ENCODE results near the gene ZFTA.
"Not testable (repeated sequence)": the region's sequence is repeated elsewhere in the genome, so short reads cannot be mapped to it uniquely, and the experiment has no call there.

Gene ZFTA

DNA sequence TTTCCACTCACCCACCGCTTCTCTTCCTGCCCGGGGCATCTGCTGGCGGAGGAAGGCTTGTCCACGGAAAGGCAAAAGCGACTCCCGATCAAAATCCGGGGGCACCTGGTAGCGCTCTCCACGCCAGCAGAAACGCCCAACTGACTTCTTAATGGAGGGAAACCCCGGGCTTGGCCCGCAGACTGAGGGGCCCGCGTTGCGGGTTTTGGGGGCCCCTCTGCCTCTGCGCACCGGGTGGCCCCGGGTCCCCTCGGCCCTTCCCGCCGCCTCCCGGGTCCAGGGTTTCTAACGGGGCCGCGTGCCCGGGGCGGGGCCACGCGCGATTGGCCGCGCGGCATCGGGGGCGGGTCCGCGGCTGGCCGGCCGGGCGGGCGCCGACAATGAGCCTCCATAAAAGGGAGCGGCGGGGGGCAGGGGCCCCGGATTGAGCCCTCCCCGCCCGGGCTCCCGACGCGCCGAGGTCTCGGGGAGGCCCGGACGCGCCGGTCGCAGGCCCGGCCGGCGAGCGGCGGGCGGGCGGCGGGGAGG lies 44.5 kb upstream of the ZFTA start, which contains the start of gene SPINDOC:
Gene SPINDOC (plus strand): TSS at position 422 of the 528 bp plus-strand sequence. CDS start 231 bp downstream, outside the sequence.
- TF ChIP-seq, protein P1, sequence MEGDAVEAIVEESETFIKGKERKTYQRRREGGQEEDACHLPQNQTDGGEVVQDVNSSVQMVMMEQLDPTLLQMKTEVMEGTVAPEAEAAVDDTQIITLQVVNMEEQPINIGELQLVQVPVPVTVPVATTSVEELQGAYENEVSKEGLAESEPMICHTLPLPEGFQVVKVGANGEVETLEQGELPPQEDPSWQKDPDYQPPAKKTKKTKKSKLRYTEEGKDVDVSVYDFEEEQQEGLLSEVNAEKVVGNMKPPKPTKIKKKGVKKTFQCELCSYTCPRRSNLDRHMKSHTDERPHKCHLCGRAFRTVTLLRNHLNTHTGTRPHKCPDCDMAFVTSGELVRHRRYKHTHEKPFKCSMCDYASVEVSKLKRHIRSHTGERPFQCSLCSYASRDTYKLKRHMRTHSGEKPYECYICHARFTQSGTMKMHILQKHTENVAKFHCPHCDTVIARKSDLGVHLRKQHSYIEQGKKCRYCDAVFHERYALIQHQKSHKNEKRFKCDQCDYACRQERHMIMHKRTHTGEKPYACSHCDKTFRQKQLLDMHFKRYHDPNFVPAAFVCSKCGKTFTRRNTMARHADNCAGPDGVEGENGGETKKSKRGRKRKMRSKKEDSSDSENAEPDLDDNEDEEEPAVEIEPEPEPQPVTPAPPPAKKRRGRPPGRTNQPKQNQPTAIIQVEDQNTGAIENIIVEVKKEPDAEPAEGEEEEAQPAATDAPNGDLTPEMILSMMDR (IDR thresholded peaks at IDR 0.05; ENCODE audit: low read depth, low read length): no peak

DNA sequence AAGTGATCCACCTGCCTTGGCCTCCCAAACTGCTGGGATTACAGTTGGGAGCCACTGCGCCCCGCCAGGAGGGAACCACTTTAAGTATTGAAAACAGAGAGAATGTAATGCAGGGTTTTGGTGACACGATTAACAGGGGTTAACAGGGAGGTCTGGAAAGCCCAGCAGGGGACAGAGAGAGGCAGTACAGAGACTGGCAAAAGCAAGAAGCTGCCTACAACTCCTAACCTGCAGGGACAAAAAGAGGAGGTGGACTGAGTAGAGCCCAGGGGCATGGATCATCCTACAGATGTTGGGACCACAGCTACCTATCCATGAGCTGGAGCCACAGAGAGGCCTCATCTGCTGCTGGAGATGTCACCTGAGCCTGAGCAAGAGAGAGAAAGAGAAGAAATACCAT lies 42.9 kb upstream of the ZFTA start:
- TF ChIP-seq, protein P1 (IDR thresholded peaks at IDR 0.05; ENCODE audit: low read depth, low read length): no peak
- H3K4me3 ChIP-seq (ENCODE audit: low read depth, low read length): no peak overlapping the region

More for the DNA sequence above, 44.5 kb upstream of the ZFTA start, which contains the start of gene SPINDOC:
- H3K4me3 ChIP-seq (ENCODE audit: low read depth, low read length): peak within 1 kb of the TSS; percentile 91

DNA sequence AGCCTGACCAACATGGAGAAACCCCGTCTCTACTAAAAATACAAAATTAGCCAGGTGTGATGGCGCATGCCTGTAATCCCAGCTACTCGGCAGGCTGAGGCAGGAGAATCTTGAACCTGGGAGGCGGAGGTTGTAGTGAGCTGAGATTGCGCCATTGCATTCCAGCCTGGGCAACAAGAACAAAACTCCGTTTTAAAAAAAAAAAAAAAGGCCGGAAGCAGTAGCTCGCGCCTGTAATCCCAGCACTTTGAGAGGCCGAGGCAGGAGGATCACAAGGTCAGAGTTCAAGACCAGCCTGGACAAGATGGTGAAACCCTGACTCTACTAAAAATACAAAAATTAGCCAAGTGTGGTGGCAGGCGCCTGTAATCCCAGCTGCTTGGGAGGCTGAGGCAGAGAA lies 41.8 kb upstream of the ZFTA start:
- H3K4me3 ChIP-seq (ENCODE audit: low read depth, low read length): not testable (repeated sequence)

DNA sequence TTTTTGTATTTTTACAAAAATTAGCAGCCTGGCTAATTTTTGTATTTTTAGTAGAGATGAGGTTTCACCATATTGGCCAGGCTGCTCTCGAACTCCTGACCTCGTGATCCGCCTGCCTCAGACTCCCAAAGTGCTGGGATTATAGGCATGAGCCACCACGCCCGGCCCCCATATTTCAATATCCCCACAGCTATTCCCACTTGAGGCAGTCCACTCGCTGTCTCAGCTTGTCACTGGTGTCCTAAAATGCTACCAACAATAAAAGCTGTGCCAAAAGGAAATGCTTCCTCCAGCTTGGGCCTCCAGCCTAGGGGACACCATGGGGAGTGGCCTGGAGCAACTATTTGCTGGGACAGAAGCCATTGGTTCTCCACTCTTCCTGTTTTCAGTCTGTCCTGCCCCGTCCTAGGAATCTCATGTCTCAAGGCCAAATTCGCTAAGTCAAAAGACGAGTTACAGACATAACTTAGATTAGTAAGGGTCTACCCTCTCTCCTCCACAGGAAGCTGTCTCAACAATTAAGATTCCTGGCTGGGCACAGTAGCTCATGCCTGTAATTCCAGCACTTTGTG lies 37.4 kb upstream of the ZFTA start:
- TF ChIP-seq, protein P1 (IDR thresholded peaks at IDR 0.05; ENCODE audit: low read depth, low read length): no peak
- no peak overlapping the region for H3K4me3 ChIP-seq (ENCODE audit: low read depth, low read length)

DNA sequence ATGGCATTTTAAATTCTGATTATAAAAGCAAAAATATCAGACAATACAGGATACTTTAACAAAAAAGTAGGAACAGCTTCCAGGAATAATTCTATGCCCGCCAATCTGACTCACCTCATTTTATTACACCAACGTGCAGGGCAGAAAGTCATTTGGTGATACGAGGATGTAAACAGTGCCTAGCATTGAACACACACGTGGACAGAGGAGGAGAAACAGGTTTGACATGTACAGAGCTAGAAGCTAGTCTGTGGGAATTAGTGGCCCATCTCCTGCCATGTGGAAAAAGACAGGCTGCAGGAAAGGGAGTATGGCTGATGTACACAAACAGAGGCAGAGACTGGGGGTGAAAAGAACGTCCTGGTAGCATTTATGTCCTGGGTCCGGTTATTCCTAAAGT lies 35.7 kb upstream of the ZFTA start:
- TF ChIP-seq, protein P1 (IDR thresholded peaks at IDR 0.05; ENCODE audit: low read depth, low read length): no peak
- H3K4me3 ChIP-seq (ENCODE audit: low read depth, low read length): no peak overlapping the region

DNA sequence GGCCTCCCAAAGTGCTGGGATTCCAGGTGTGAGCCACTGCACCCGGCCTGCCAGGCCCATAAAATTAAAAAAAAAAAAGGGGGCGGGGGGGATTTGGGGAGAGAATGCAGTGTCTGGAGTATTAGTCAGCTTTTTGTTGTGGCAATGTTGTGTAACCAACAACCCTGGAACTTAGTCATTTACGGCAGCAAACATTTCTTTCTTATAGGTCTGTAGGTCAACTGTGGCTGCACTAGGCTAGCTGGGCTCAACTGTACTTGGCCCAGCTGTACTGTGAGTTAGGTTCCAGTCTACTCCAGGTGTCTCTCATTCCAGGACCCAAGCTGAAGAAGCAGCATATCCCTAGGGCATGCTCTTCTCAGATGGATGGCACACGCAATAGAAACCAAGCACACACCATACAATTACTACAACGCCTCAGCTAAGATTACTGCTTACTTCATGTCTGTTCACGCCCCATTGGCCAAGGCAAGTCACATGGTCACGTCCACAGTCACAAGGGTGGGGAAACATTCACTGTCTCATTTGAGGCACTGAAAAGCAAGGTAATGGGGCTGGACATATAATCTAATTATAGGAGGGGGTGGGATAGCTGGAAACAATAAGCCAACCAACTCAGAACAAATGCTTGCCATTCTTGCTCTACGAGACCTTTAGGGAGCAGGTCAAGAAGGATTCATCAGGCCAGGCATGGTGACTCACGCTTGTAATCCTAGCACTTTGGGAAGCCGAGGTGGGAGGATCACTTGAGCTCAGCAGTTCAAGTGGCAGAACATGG lies 34.3 kb upstream of the ZFTA start:
- H3K4me3 ChIP-seq (ENCODE audit: low read depth, low read length): no peak overlapping the region
- TF ChIP-seq, protein P1 (IDR thresholded peaks at IDR 0.05; ENCODE audit: low read depth, low read length): no peak

DNA sequence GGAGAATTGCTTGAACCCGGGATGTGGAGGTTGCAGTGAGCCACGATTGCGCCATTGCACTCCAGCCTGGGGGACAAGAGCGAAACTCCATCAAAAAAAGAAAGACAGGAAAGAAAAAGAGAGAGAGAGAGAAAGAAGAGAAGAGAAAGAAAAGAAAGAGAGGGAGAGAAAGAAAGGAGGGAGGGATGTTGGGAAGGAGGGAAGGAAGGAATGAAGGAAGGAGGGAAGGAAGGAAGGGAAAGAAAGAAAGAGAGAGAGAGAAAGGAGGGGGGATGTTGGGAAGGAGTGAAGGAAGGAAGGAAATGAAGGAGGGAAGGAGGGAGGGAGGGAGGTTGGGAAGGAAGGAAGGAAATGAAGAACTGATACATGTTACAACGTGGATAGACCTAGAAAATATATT lies 32.3 kb upstream of the ZFTA start:
- H3K4me3 ChIP-seq (ENCODE audit: low read depth, low read length): no peak overlapping the region
- TF ChIP-seq, protein P1 (IDR thresholded peaks at IDR 0.05; ENCODE audit: low read depth, low read length): no peak

All from WI38 (cell line).